Thyroid gland (tissue), 4 donors: ENCODE measurements around the gene GYPE.
"Not testable (repeated sequence)": the region's sequence is repeated elsewhere in the genome, so short reads cannot be mapped to it uniquely, and the experiment has no call there.

ENCODE experiments used
- CTCF ChIP-seq, 6 experiments: fragments of 200-600 bp in 3 of 6; fragments of 450-650 bp in 3 of 6; sonication (generic) in 3 of 6; IDR thresholded peaks; one replicate each; pipeline ENCODE4 v1.5.1; 2016 to 2019; ENCODE audit warnings: antibody characterized with exemption in 6 of 6, mild to moderate bottlenecking in 2 of 6, inconsistent platforms in 1 of 6, moderate library complexity in 1 of 6
- POLR2A ChIP-seq, 2 donors: fragments of 450-650 bp; IDR thresholded peaks; one replicate each; pipeline ENCODE4 v1.6.1; 2017; ENCODE audit warnings: antibody characterized with exemption in 2 of 2, mild to moderate bottlenecking in 2 of 2, moderate library complexity in 1 of 2

- not testable (repeated sequence) for TF ChIP-seq POLR2A, CTCF (IDR thresholded peaks at IDR 0.05)
Measured at GRCh38 chr4:143947493-143947892, 42.1 kb upstream of the GYPE start.
